ENCODE results near the gene PDE1A.

GRCh38 chr2:182416191-182416590 lies 10.6 kb downstream of the PDE1A start:
- TF ChIP-seq CTCF (IDR thresholded peaks at IDR 0.05) (no peak), POLR2AphosphoS5 (IDR thresholded peaks at IDR 0.05) (no peak)

Measured in prostate gland (tissue), 2 donors.